Esophagus (tissue), 2 donors: ENCODE data around the gene PEAR1. TPM values are rescaled to one million over a fixed set of nuclear protein-coding genes. Genes with fewer than 3 reads are reported as not detected.

ENCODE experiments used
- H3K27ac ChIP-seq, 2 donors: one replicate each; pipeline ENCODE4 v1.5.1; 2013; ENCODE audit warnings: low read depth in 2 of 2, mild to moderate bottlenecking in 2 of 2, inconsistent platforms in 1 of 2, low read length in 1 of 2, moderate library complexity in 1 of 2
- H3K27me3 ChIP-seq, 2 donors: one replicate each; pipeline ENCODE4 v1.6.1; 2013; ENCODE audit warnings: low read length in 2 of 2, control low read depth in 1 of 2, mild to moderate bottlenecking in 1 of 2; ENCODE audit not compliant: insufficient read depth in 2 of 2, control insufficient read depth in 1 of 2
- H3K36me3 ChIP-seq, 2 donors: one replicate each; pipeline ENCODE4 v1.6.1; 2013; ENCODE audit warnings: low read length in 1 of 2; ENCODE audit not compliant: control insufficient read depth in 2 of 2, insufficient read depth in 2 of 2
- H3K4me1 ChIP-seq, 2 donors: one replicate each; pipeline ENCODE4 v1.6.1; 2013; ENCODE audit warnings: low read length in 1 of 2; ENCODE audit not compliant: control insufficient read depth in 2 of 2, insufficient read depth in 2 of 2
- H3K4me3 ChIP-seq, 2 donors: one replicate each; pipeline ENCODE4 v1.5.1; 2013; ENCODE audit warnings: low read length in 2 of 2, mild to moderate bottlenecking in 2 of 2, low read depth in 1 of 2, moderate library complexity in 1 of 2
- H3K9me3 ChIP-seq, 2 donors: one replicate each; pipeline ENCODE4 v1.6.1; 2013; ENCODE audit warnings: mild to moderate bottlenecking in 2 of 2, low read depth in 1 of 2, low read length in 1 of 2, moderate library complexity in 1 of 2; ENCODE audit not compliant: control insufficient read depth in 2 of 2, insufficient read depth in 1 of 2
- WGBS, 2 donors: extraction: QIAGEN DNeasy Blood & Tissue Kit; methylation state at CpG; one replicate each; pipeline ENCODE4 v1.1.7; 2013; 5-methylcytosine and 5-hydroxymethylcytosine counted together
- polyA plus RNA-seq, 2 donors: library from polyadenylated mRNA; stranded (reverse); fragments of 200-250 nt; gene quantifications; one replicate each; pipeline ENCODE4 v1.2.3, GENCODE V29; 2013
- donor health status: healthy with polysubstance abuse.
- donor health status: Bipolar disorder and iron deficiency.

The PEAR1 gene
- polyA plus RNA-seq, 2 donors, result 1.5 to 1.7 TPM

GRCh38 chr1:156903328-156904091, 10.0 kb downstream of the PEAR1 start:
- no peak overlapping the region for H3K27ac ChIP-seq
- no peaks in the 10 kb centered on the region for H3K27me3 ChIP-seq
- H3K4me3 ChIP-seq, result no peak overlapping the region
- H3K9me3 ChIP-seq, result no peaks in the 10 kb centered on the region
- WGBS, 2 donors, result 77 to 79% methylated on average over 14 to 15 of the region's 15 CpGs
- H3K36me3 ChIP-seq, result no peaks in the 10 kb centered on the region
- peaks cover 0 to 12% of the 10 kb centered on the region in 2 donors for H3K4me1 ChIP-seq

- no peak overlapping the region for H3K27ac ChIP-seq
- H3K36me3 ChIP-seq, result no peaks in the 10 kb centered on the region
- 80 to 83% methylated on average over 19 of the region's 19 CpGs for WGBS, 2 donors
- no peaks in the 10 kb centered on the region for H3K27me3 ChIP-seq
- peaks cover 0 to 16% of the 10 kb centered on the region in 2 donors for H3K4me1 ChIP-seq
- H3K4me3 ChIP-seq, result no peak overlapping the region
- H3K9me3 ChIP-seq, result no peaks in the 10 kb centered on the region
Observed at GRCh38 chr1:156904187-156904959, 10.9 kb downstream of the PEAR1 start.

- Histone ChIP-seq H3K4me3 (no peak overlapping the region), H3K27me3 (no peaks in the 10 kb centered on the region), H3K27ac (no peak overlapping the region), H3K36me3 (peaks cover 0 to 2% of the 10 kb centered on the region in 2 donors), H3K9me3 (no peaks in the 10 kb centered on the region), H3K4me1 (peaks cover 0 to 16% of the 10 kb centered on the region in 2 donors)
- 86 to 88% methylated on average over 16 of the region's 16 CpGs for WGBS, 2 donors
Observed at GRCh38 chr1:156905176-156905575, 11.7 kb downstream of the PEAR1 start.

- Histone ChIP-seq H3K4me1 (peaks cover 0 to 16% of the 10 kb centered on the region in 2 donors), H3K9me3 (no peaks in the 10 kb centered on the region), H3K4me3 (no peak overlapping the region), H3K36me3 (peaks cover 0 to 2% of the 10 kb centered on the region in 2 donors), H3K27me3 (no peaks in the 10 kb centered on the region), H3K27ac (no peak overlapping the region)
- WGBS, 2 donors, result 56 to 82% methylated on average over 4 of the region's 4 CpGs
Observed at GRCh38 chr1:156905651-156906050, 12.1 kb downstream of the PEAR1 start.

- no peak overlapping the region for H3K4me3 ChIP-seq
- H3K9me3 ChIP-seq, result no peaks in the 10 kb centered on the region
- no peaks in the 10 kb centered on the region for H3K27me3 ChIP-seq
- H3K27ac ChIP-seq, result no peak overlapping the region
- H3K36me3 ChIP-seq, result peaks cover 0 to 2% of the 10 kb centered on the region in 2 donors
- peaks cover 0 to 16% of the 10 kb centered on the region in 2 donors for H3K4me1 ChIP-seq
- WGBS, 2 donors, result 93 to 95% methylated on average over 15 to 16 of the region's 16 CpGs
Observed at GRCh38 chr1:156906206-156906906, 12.8 kb downstream of the PEAR1 start.

- no peak overlapping the region for H3K4me3 ChIP-seq
- no peaks in the 10 kb centered on the region for H3K9me3 ChIP-seq
- H3K27ac ChIP-seq, result no peak overlapping the region
- H3K4me1 ChIP-seq, result peaks cover 0 to 12% of the 10 kb centered on the region in 2 donors
- 51 to 57% methylated on average over 26 to 29 of the region's 29 CpGs for WGBS, 2 donors
- peaks cover 0 to 2% of the 10 kb centered on the region in 2 donors for H3K36me3 ChIP-seq
- no peaks in the 10 kb centered on the region for H3K27me3 ChIP-seq
Observed at GRCh38 chr1:156908541-156908940, 15.0 kb downstream of the PEAR1 start.

- no peak overlapping the region for H3K4me3 ChIP-seq
Observed at GRCh38 chr1:156908955-156909354, 15.4 kb downstream of the PEAR1 start.

DNA sequence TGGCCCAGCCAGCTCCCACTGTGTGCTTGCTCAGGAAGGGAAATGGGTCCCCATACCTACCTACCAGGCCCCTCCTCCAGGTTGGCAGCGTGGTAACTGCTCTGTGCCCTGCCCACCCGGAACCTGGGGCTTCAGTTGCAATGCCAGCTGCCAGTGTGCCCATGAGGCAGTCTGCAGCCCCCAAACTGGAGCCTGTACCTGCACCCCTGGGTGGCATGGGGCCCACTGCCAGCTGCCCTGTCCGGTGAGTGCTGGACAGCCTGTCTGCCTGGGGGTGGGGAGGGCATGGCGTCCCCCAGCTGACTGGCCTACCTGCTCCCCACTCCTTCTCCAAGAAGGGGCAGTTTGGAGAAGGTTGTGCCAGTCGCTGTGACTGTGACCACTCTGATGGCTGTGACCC, 16.2 kb downstream of the PEAR1 start:
- H3K27ac ChIP-seq, result no peak overlapping the region
- H3K36me3 ChIP-seq, result peaks cover 0 to 5% of the 10 kb centered on the region in 2 donors
- no peaks in the 10 kb centered on the region for H3K27me3 ChIP-seq
- 66 to 90% methylated on average over 5 of the region's 5 CpGs for WGBS, 2 donors
- H3K4me1 ChIP-seq, result peaks cover 0 to 10% of the 10 kb centered on the region in 2 donors
- no peak overlapping the region for H3K4me3 ChIP-seq
- no peaks in the 10 kb centered on the region for H3K9me3 ChIP-seq

More at GRCh38 chr1:156908955-156909354, 15.4 kb downstream of the PEAR1 start:
- no peak overlapping the region for H3K27ac ChIP-seq
- peaks cover 0 to 10% of the 10 kb centered on the region in 2 donors for H3K4me1 ChIP-seq
- H3K9me3 ChIP-seq, result no peaks in the 10 kb centered on the region
- peaks cover 0 to 2% of the 10 kb centered on the region in 2 donors for H3K36me3 ChIP-seq
- 51 to 52% methylated on average over 10 of the region's 10 CpGs for WGBS, 2 donors
- H3K27me3 ChIP-seq, result no peaks in the 10 kb centered on the region

GRCh38 chr1:156910309-156910782, 16.8 kb downstream of the PEAR1 start:
- no peaks in the 10 kb centered on the region for H3K9me3 ChIP-seq
- peaks cover 0 to 10% of the 10 kb centered on the region in 2 donors for H3K4me1 ChIP-seq
- no peaks in the 10 kb centered on the region for H3K27me3 ChIP-seq
- H3K4me3 ChIP-seq, result no peak overlapping the region
- H3K27ac ChIP-seq, result no peak overlapping the region
- WGBS, 2 donors, result 31 to 43% methylated on average over 18 of the region's 18 CpGs
- H3K36me3 ChIP-seq, result peaks cover 0 to 9% of the 10 kb centered on the region in 2 donors
